Thoracic aorta (tissue), 2 donors: Measurements from ENCODE around the gene P2RY12. TPM values are rescaled to one million over a fixed set of nuclear protein-coding genes. Genes with fewer than 3 reads are reported as not detected.

ENCODE experiments used
- ATAC-seq: fragments of 150-250 bp; one replicate; pipeline ENCODE4 v1.8.0; 2017; ENCODE audit warnings: low read depth; ENCODE audit not compliant: insufficient number of reproducible peaks, low FRiP score
- DNase-seq: peaks from one replicate; pipeline ENCODE4 v3.0.0-alpha.2; 2020; ENCODE audit warnings: low spot score
- H3K27ac ChIP-seq, 2 donors: fragments of 200-600 bp; sonication (generic); 1 replicate in 1 of 2; 2 replicates in 1 of 2; pipeline ENCODE4 v1.5.1; 2016; ENCODE audit warnings: mild to moderate bottlenecking in 2 of 2, moderate library complexity in 2 of 2
- H3K27me3 ChIP-seq: fragments of 200-600 bp; sonication (generic); replicated peaks from 2 replicates; pipeline ENCODE4 v1.6.0; 2016; ENCODE audit warnings: mild to moderate bottlenecking; ENCODE audit not compliant: insufficient read depth
- H3K36me3 ChIP-seq: fragments of 200-600 bp; sonication (generic); one replicate; pipeline ENCODE4 v1.5.1; 2016
- H3K4me1 ChIP-seq, 2 donors: fragments of 200-600 bp; sonication (generic); 1 replicate in 1 of 2; 2 replicates in 1 of 2; pipeline versions ENCODE4 v1.5.1 to v1.6.0; 2016; ENCODE audit warnings: low read depth in 2 of 2, mild to moderate bottlenecking in 1 of 2; ENCODE audit not compliant: control insufficient read depth in 1 of 2
- H3K4me3 ChIP-seq: fragments of 200-600 bp; sonication (generic); 2 replicates; pipeline ENCODE4 v1.5.1; 2016; ENCODE audit warnings: mild to moderate bottlenecking
- H3K9me3 ChIP-seq: fragments of 200-600 bp; sonication (generic); 2 replicates; pipeline ENCODE4 v1.5.1; 2016
- total RNA-seq, 2 donors: library from RNA; depleted of rRNA; stranded (reverse); fragments of >200 nt; gene quantifications; one replicate each; pipeline versions ENCODE4 v1.1.0 to v1.2.3, GENCODE V29; 2016
- TF ChIP-seq, protein P1 (sequence below): fragments of 200-600 bp; sonication (generic); IDR thresholded peaks from one replicate; pipeline ENCODE4 v1.5.1; 2019; ENCODE audit warnings: antibody characterized with exemption

Gene P2RY12
- total RNA-seq, 2 donors from 2014 or later = 2.2 to 10.7 TPM

DNA sequence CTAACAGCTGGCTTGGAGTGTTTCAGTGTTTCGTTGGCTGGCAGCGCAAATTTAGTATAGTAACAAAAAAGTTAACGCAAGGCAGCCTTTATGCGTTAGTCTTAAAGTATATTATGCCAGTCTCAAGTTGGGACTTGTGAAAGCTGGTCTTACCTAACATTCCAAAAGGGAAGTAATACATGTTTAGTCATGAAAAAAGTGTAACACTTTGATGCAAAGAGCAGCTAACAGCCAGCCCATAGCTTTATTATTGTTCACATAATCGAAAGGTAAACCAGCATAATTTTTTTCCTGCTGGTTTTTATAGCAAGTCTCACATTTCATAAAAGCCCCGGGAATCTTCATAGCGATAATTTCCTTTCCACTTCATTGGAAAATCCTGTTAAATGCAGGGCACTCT lies 65.6 kb downstream of the P2RY12 start:
- H3K4me1 ChIP-seq = no peaks in the 10 kb centered on the region
- ATAC-seq = no peak
- no peak for DNase-seq
- no peak overlapping the region for H3K27ac ChIP-seq
- H3K36me3 ChIP-seq = no peaks in the 10 kb centered on the region
- H3K4me3 ChIP-seq = no peak overlapping the region
- TF ChIP-seq, protein P1, sequence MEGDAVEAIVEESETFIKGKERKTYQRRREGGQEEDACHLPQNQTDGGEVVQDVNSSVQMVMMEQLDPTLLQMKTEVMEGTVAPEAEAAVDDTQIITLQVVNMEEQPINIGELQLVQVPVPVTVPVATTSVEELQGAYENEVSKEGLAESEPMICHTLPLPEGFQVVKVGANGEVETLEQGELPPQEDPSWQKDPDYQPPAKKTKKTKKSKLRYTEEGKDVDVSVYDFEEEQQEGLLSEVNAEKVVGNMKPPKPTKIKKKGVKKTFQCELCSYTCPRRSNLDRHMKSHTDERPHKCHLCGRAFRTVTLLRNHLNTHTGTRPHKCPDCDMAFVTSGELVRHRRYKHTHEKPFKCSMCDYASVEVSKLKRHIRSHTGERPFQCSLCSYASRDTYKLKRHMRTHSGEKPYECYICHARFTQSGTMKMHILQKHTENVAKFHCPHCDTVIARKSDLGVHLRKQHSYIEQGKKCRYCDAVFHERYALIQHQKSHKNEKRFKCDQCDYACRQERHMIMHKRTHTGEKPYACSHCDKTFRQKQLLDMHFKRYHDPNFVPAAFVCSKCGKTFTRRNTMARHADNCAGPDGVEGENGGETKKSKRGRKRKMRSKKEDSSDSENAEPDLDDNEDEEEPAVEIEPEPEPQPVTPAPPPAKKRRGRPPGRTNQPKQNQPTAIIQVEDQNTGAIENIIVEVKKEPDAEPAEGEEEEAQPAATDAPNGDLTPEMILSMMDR = no peak
- no peaks in the 10 kb centered on the region for H3K27me3 ChIP-seq
- H3K9me3 ChIP-seq = no peaks in the 10 kb centered on the region

DNA sequence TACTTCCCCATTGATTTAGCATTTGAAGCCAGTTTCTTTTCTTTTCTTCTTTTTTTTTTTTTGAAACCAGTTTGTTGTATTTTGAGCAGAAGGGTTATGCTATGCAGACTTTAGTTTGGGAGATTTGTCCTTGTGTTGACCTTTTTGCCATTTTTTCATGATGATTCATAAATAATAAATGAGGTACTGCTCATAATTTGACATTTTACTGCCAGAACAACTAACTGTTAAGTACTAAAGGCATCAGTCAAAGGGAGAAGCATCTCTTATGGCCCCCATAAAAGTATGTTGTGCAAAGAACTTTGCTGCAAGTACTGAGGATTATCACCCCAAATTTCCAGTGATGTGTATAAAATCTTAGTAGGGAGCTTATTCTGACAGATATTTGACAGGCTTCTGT lies 66.2 kb downstream of the P2RY12 start:
- Histone ChIP-seq H3K9me3 (no peaks in the 10 kb centered on the region), H3K4me3 (no peak overlapping the region), H3K4me1 (no peaks in the 10 kb centered on the region), H3K27me3 (no peaks in the 10 kb centered on the region), H3K36me3 (no peaks in the 10 kb centered on the region), H3K27ac (no peak overlapping the region)
- TF ChIP-seq, protein P1 = no peak
- ATAC-seq (no peak), DNase-seq (no peak)

DNA sequence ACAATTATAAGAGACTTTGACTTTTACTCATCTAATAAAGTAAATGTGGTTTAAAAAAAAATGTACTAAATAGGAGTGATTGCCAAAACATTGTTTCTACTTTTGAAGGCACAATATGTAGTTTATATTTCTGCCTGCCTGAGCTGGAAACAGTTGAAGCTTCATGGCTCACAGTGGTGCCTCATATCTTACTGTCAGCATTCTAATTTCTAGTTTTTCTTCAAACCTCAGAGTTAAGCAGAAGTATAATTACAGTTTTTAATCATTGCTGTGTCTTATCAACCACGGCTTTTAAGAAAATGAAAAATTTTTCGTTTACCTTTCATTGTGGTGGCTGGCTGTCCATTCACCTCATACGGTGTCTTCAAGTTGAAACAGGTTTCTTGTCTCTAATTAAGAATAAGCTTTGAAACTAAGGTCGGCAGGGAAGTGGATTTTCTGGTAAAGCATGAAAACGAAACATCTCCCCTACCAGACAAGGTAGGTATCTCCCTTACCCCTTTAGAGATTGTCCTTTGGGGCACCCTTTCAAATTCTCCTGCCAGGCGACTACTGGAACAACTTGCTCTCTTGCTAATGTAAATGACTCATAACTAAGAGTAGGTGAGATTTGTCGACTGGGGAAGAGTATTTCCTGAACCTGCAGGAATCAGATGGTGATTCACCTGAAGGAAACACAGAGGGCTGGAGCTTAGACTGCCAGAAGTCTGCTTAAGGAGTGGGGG lies 68.1 kb downstream of the P2RY12 start, which contains the start of gene GPR87:
Gene GPR87, minus strand, starts transcription at position 554 of the 725 bp plus-strand sequence. CDS start 16,720 bp downstream, outside the sequence.
- no peak within 1 kb of the TSS for H3K4me3 ChIP-seq
- no peaks in the 10 kb centered on the region for H3K4me1 ChIP-seq
- DNase-seq (no peak), ATAC-seq (no peak)
- no peaks in the 10 kb centered on the region for H3K9me3 ChIP-seq
- H3K36me3 ChIP-seq = no peaks in the 10 kb centered on the region
- H3K27ac ChIP-seq = no peak within 1 kb of the TSS
- no peaks in the 10 kb centered on the region for H3K27me3 ChIP-seq
- TF ChIP-seq, protein P1 = no peak

DNA sequence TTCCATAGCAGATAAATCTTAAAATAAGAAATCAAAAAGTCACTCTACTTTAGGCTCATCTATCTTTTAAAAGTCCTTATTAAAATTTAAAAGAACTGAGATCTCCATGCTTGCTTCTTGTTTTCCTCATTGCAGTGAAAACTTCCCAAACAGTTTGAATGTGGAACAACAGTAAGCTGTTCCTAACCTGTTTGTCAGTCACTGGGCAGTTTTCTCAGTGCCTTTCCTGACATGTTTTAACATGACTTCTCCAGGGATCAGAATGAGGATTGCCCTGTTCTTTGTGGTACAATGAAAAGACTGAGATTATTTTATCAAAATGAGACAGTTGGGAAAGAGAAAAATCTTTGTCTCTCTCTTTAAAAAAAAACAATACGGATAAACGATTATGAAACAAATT lies 68.7 kb downstream of the P2RY12 start:
- H3K27ac ChIP-seq = no peak overlapping the region
- DNase-seq = no peak
- TF ChIP-seq, protein P1 = no peak

DNA sequence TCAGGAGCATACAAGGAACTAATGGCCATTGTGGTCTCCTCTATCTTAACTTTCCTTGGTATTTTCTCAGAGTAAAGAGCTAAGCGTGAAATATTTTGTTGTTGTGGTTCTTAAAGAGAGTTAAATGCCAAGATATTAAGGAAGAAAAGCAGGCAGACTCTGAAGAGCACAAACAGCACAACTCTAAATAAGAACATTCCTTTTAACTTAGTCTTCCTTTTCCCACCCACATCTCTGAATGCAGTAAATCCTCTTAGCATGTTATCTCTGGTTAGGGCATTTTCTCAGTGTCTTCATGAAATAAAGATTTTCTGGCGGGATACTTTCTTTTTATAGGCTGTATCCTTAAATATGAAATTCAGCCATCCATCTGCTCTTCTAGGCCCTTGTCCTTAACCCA lies 69.4 kb downstream of the P2RY12 start:
- no peaks in the 10 kb centered on the region for H3K27me3 ChIP-seq
- ATAC-seq (no peak), DNase-seq (no peak)
- H3K9me3 ChIP-seq = no peaks in the 10 kb centered on the region
- H3K4me3 ChIP-seq = no peak overlapping the region
- no peaks in the 10 kb centered on the region for H3K36me3 ChIP-seq
- TF ChIP-seq, protein P1 = no peak
- H3K4me1 ChIP-seq = no peaks in the 10 kb centered on the region
- no peak overlapping the region for H3K27ac ChIP-seq

More for the DNA sequence above, 68.7 kb downstream of the P2RY12 start:
- ATAC-seq = no peak
- Histone ChIP-seq H3K36me3 (no peaks in the 10 kb centered on the region), H3K27me3 (no peaks in the 10 kb centered on the region), H3K4me1 (no peaks in the 10 kb centered on the region), H3K9me3 (no peaks in the 10 kb centered on the region), H3K4me3 (no peak overlapping the region)
